Measurements from ENCODE around the gene CACNA2D2.

GRCh38 chr3:50326182-50326541 is 177.3 kb downstream of the CACNA2D2 start:
- no peak for TF ChIP-seq CTCF (IDR thresholded peaks at IDR 0.05; ENCODE audit: poor library complexity)
- no peak for TF ChIP-seq EZH2 (IDR thresholded peaks at IDR 0.05; ENCODE audit: borderline replicate concordance)
